ENCODE measurements around the gene TP53RK.

Gene TP53RK

DNA sequence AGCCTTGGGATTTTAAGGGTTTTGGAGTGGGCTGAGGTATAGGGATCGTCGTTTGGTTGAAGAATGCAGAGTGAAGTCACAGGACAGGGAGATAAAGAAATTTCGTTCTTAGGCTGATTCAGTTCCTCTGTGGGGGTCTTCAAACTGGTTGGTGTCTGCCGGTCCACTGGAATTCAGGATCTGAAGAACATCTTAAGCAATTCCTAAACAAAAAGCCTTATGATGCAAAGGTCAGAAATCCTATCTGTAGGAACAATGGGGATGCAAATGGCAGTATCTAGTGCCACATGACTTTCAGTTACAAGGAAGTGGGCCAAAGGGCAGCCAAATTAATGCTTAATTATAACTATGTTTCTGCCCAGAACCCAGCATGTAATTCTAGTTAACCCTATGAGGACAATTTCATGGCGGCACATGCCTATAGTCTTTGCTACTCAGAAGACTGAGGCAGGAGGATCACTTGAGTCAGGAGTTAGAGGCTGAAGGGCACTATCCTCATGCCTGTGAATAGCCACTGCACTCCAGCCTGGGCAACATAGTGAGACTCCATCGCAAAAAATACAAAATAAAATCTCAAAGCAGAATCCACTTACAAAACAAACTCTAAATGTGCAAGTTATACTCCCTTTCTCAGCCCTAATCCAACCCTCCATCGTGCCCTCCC is 15.6 kb upstream of the TP53RK start:
- no peak overlapping the region for H3K27ac ChIP-seq
- TF ChIP-seq CTCF (IDR thresholded peaks at IDR 0.05; ENCODE audit: low read depth, low read length, missing control alignments) = no peak
- no peak for DNase-seq
- no peaks in the 10 kb centered on the region for H3K27me3 ChIP-seq (replicated peaks)
- no peak overlapping the region for H3K4me3 ChIP-seq (ENCODE audit: low read depth, low read length)
- H3K36me3 ChIP-seq (replicated peaks) = no peaks in the 10 kb centered on the region
- in situ Hi-C loops (cut with HindIII; ENCODE audit: low pct_ligation_motif_present, low sequenced_read_pairs) = no loop called here

- no peaks in the 10 kb centered on the region for H3K27me3 ChIP-seq (replicated peaks)
- TF ChIP-seq CTCF (IDR thresholded peaks at IDR 0.05; ENCODE audit: low read depth, low read length, missing control alignments) = no peak
- no peak overlapping the region for H3K4me3 ChIP-seq (ENCODE audit: low read depth, low read length)
- DNase-seq = no peak
- in situ Hi-C loops (cut with HindIII; ENCODE audit: low pct_ligation_motif_present, low sequenced_read_pairs) = no loop called here
- no peak overlapping the region for H3K27ac ChIP-seq
- no peaks in the 10 kb centered on the region for H3K36me3 ChIP-seq (replicated peaks)
These were observed 14.2 kb upstream of the TP53RK start for GRCh38 chr20:46703435-46703834.

DNA sequence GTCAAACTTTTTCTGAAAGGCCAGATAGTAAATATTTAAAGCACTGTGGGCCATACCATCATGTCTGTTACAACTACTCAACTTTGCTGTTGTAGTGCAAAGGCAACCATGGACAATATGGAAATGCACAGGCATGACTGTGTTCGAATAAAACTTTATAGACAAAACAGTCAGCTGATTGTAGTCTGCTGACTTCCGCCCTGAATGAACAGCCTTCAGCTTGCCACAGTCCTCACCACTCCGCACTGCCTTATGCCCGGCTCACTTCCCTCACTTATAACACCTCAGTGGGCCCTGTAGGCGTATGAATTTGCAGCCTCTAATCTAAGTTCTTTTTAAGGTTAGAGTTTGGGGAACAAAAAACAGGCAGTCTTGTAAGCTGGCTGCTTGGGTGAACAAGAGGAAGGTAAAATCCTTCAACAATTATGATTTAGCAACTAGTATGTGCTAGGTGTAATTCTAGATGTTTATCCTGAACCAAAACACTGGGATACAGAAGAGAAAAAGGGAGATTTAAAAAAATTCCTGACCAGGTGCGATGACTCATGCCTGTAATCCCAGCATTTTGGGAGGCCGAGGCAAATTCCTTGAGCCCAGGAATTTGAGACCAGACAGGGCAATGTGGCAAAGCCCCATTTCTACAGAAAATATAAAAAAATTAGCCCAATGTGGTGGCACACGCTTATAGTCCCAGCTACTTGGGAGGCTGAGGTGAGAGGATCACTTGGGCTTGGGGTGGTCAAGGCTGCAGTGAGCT is 13.4 kb upstream of the TP53RK start:
- Histone ChIP-seq H3K36me3 (replicated peaks) (no peaks in the 10 kb centered on the region), H3K27ac (no peak overlapping the region), H3K4me3 (ENCODE audit: low read depth, low read length) (no peak overlapping the region), H3K27me3 (replicated peaks) (no peaks in the 10 kb centered on the region)
- TF ChIP-seq CTCF (IDR thresholded peaks at IDR 0.05; ENCODE audit: low read depth, low read length, missing control alignments) = no peak
- in situ Hi-C loops (cut with HindIII; ENCODE audit: low pct_ligation_motif_present, low sequenced_read_pairs) = no loop called here
- DNase-seq = no peak

DNA sequence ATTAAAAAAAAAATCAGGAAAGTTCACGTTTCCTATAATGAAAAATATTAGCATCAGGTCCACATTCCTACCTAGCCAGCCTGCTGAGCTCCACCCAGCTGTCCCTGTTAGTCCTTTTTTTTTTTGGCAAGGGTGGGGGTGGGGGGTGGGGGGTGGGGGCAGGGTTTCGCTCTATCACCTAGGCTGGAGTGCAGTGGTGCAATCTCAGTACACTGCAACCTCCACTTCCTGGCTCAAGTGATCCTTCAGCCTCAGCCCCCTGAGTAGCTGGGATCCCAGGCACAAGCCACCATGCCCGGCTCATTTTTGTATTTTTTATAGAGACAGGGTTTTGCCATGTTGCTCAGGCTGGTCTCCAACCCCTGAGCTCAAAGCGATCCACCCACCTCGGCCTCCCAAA is 12.7 kb upstream of the TP53RK start:
- DNase-seq = no peak
- Histone ChIP-seq H3K4me3 (ENCODE audit: low read depth, low read length) (no peak overlapping the region), H3K36me3 (replicated peaks) (no peaks in the 10 kb centered on the region), H3K27ac (no peak overlapping the region), H3K27me3 (replicated peaks) (no peaks in the 10 kb centered on the region)
- no peak for TF ChIP-seq CTCF (IDR thresholded peaks at IDR 0.05; ENCODE audit: low read depth, low read length, missing control alignments)
- in situ Hi-C loops (cut with HindIII; ENCODE audit: low pct_ligation_motif_present, low sequenced_read_pairs) = no loop called here

DNA sequence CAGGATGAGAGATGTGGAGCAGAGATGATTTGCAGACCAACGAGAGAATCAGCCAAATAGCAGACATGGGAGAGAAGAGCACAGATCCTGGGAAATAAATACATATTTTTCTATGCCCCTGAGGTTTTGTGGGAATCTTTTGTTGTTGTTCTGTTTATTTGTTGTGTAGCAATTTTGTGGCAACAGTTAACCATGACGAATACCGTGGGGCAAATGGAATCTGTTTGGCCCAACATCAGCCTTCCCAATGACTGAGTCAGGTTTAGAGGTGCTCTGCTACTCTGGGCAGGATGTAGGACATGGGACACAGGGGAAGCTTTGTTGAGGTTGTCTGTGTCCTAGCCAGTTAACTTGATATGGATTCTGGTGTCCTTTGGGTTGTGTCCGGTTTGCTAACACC is 12.3 kb upstream of the TP53RK start:
- DNase-seq = no peak
- Histone ChIP-seq H3K4me3 (ENCODE audit: low read depth, low read length) (no peak overlapping the region), H3K27me3 (replicated peaks) (no peaks in the 10 kb centered on the region), H3K27ac (no peak overlapping the region), H3K36me3 (replicated peaks) (no peaks in the 10 kb centered on the region)
- in situ Hi-C loops (cut with HindIII; ENCODE audit: low pct_ligation_motif_present, low sequenced_read_pairs) = no loop called here
- TF ChIP-seq CTCF (IDR thresholded peaks at IDR 0.05; ENCODE audit: low read depth, low read length, missing control alignments) = no peak
